Measurements from ENCODE around the gene EFHC1. TPM values are rescaled to one million over a fixed set of nuclear protein-coding genes. Genes with fewer than 3 reads are reported as not detected.

Gene EFHC1
- total and polyA plus RNA-seq, 2 donors (not counting 1 experiment from before 2014, with no cell fraction given) = 19.4 to 34.8 TPM

GRCh38 chr6:52544602-52545405, 124.7 kb downstream of the EFHC1 start:
- peaks cover 0 to 4% of the 10 kb centered on the region in 2 experiments for H3K36me3 ChIP-seq (replicated peaks in 1 of 2; ENCODE audit: control extremely low read depth in 1 of 2, control insufficient read depth in 1 of 2, extremely low read depth in 1 of 2, insufficient read depth in 2 of 2, low read length in 1 of 2)
- H2AFZ ChIP-seq (ENCODE audit: insufficient read depth, low read depth, low read length, poor library complexity, severe bottlenecking) = no peak overlapping the region
- no peak overlapping the region for H3K27ac ChIP-seq (ENCODE audit: low read length in 2 of 2)
- intact Hi-C loops (cut with micrococcal nuclease) = no loop called here
- ATAC-seq (ENCODE audit: low read depth) = no peak
- peaks cover 0 to 4% of the 10 kb centered on the region in 2 donors for H3K4me1 ChIP-seq (ENCODE audit: control insufficient read depth in 2 of 2, insufficient read depth in 2 of 2, low read length in 2 of 2)
- H4K20me1 ChIP-seq (ENCODE audit: control insufficient read depth, insufficient read depth, low read length, poor library complexity, severe bottlenecking) = peaks cover 17% of the 10 kb centered on the region
- no peaks in the 10 kb centered on the region for H3K9me3 Mint-ChIP-seq (ENCODE audit: insufficient read depth)
- peaks cover 31% of the 10 kb centered on the region for H3K79me2 ChIP-seq (ENCODE audit: control insufficient read depth, insufficient read depth, low read length)
- TF ChIP-seq CTCF (IDR thresholded peaks at IDR 0.05) (no peak), EZH2 (IDR thresholded peaks at IDR 0.05; ENCODE audit: borderline replicate concordance, insufficient read depth, low read depth, low read length, poor library complexity, severe bottlenecking) (no peak)
- H3K27me3 Mint-ChIP-seq = no peaks in the 10 kb centered on the region
- no peak overlapping the region for H3K27ac Mint-ChIP-seq
- WGBS (ENCODE audit: insufficient coverage) = 100% methylated on average over 3 of the region's 9 CpGs
- ChIA-PET CTCF (interaction anchor here (1.0 kb wide), 1 partner anchor 129 kb away, joined by 3 read pairs; no protein-coding TSS in a partner anchor), POLR2A (no interaction called here)
- no peak for DNase-seq
- no peak overlapping the region for H3K4me3 Mint-ChIP-seq
- peaks cover 35% of the 10 kb centered on the region for H3K4me1 Mint-ChIP-seq
- no peak overlapping the region for H3K4me2 ChIP-seq (replicated peaks; ENCODE audit: low read depth, low read length, poor library complexity, severe bottlenecking)
- no peaks in the 10 kb centered on the region for H3K27me3 ChIP-seq (replicated peaks in 1 of 4; ENCODE audit: control extremely low read depth in 1 of 4, control insufficient read depth in 3 of 4, insufficient read depth in 4 of 4, low read length in 3 of 4)
- no peaks in the 10 kb centered on the region for H3K9me3 ChIP-seq (ENCODE audit: control extremely low read depth in 1 of 3, control insufficient read depth in 2 of 3, insufficient read depth in 1 of 3, low read length in 2 of 3)
- no peak overlapping the region for H3K9ac ChIP-seq (ENCODE audit: low read length)
- no peak overlapping the region for H3K4me3 ChIP-seq (ENCODE audit: control extremely low read depth in 1 of 5, extremely low read depth in 1 of 5, insufficient read depth in 1 of 5, low read depth in 2 of 5, low read length in 4 of 5)

All from B cell (primary cell).